Measurements from ENCODE around the gene TWF2. TPM values are rescaled to one million over a fixed set of nuclear protein-coding genes. Genes with fewer than 3 reads are reported as not detected.

The TWF2 gene
- total and polyA plus RNA-seq, 9 of the 15 experiments (the other 6 are each of a cell fraction or from before 2014, with no cell fraction given): 0.11 to 61.9 (median 29.7) TPM

DNA sequence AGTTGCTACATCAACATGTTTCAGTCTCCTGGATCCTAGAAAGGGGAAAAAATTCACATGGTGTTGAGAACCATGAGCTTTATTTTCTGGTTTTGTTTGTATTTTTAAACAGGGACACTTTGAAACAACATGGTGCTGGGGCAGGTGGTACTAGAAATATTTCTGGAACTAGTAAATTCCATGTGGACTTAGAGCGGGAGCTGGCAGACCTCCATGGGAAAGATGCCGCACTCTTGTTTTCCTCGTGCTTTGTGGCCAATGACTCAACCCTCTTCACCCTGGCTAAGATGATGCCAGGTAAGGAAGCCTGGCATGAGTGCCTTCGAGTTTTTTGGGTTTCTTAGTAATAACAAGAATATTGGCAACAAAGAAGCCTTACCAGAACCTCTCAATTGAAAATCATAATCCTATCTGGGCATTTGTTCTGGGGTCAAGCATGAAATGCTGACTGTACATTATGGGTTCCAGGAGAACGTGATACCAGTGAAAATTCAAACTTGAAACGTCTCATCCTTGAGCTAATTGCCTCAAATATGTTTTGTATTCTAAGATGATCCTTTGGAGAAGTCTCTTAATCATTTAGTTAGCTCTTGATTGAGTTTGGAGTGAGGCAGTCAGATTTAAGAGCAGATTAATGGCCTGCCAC lies 33.1 kb downstream of the TWF2 start (continued):
- TF ChIP-seq, protein P1, sequence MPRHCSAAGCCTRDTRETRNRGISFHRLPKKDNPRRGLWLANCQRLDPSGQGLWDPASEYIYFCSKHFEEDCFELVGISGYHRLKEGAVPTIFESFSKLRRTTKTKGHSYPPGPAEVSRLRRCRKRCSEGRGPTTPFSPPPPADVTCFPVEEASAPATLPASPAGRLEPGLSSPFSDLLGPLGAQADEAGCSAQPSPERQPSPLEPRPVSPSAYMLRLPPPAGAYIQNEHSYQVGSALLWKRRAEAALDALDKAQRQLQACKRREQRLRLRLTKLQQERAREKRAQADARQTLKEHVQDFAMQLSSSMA (CRISPR knock-in tag; IDR thresholded peaks at IDR 0.05): no peak
- peak; percentile 57 for TF ChIP-seq ZNF316 (IDR thresholded peaks at IDR 0.05)
- no peak for TF ChIP-seq ZNF766 (CRISPR knock-in tag; conservative IDR thresholded peaks at IDR 0.05)
- no peak for TF ChIP-seq HEY1 (CRISPR knock-in tag; IDR thresholded peaks at IDR 0.05; ENCODE audit: borderline replicate concordance)
- TF ChIP-seq SRSF9 (IDR thresholded peaks at IDR 0.05; ENCODE audit: borderline replicate concordance, low read depth, low read length): no peak
- TF ChIP-seq SAP30 (IDR thresholded peaks at IDR 0.05; ENCODE audit: borderline replicate concordance, insufficient read depth, low read depth, low read length, poor library complexity, severe bottlenecking): no peak

DNA sequence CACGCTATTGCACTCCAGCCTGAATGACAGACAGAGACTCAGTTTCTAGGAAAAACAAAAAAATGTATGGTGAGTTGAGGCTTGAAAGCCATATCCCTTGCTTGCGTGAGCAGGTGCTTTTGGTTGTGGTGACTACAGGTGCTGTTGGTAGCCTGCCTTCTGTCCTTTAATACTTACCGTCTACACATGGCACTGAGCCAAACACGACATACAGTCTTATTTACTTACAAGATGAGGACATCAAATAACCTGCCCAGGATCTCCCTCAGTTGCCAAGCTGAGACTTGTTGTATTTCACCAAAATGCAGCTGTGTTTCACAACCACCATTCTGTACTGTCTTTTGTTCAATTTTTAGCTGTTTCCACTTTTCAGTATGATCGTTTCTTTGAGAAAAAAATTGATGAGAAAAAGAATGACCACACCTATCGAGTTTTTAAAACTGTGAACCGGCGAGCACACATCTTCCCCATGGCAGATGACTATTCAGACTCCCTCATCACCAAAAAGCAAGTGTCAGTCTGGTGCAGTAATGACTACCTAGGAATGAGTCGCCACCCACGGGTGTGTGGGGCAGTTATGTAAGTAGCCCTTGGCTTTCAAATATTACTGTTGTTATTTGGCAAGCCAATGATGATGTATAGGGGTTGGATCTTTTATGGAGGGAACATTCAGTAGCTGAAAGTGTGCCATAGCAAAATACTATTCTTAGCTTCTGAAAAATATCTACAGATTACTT lies 34.5 kb downstream of the TWF2 start:
- Histone ChIP-seq H3K4me2 (ENCODE audit: insufficient read depth, low read length) (no peak overlapping the region), H3K79me2 (ENCODE audit: control insufficient read depth, insufficient read depth, low read length) (no peaks in the 10 kb centered on the region), H3K9me3 (replicated peaks; ENCODE audit: control insufficient read depth, insufficient read depth, low read depth, low read length) (no peaks in the 10 kb centered on the region), H3K4me1 (replicated peaks in 1 of 2; ENCODE audit: control insufficient read depth in 2 of 2, insufficient read depth in 2 of 2, low read length in 2 of 2) (no peaks in the 10 kb centered on the region), H3K4me3 (no peak overlapping the region), H3K9me1 (ENCODE audit: control insufficient read depth, insufficient read depth, low read length) (no peaks in the 10 kb centered on the region), H3K27me3 (ENCODE audit: control insufficient read depth in 2 of 2, insufficient read depth in 2 of 2, low read length in 2 of 2) (no peaks in the 10 kb centered on the region), H3K27ac (ENCODE audit: extremely low read depth, low read depth, low read length) (no peak overlapping the region), H3K36me3 (ENCODE audit: control insufficient read depth, insufficient read depth, low read length) (peaks cover 93% of the 10 kb centered on the region), H4K20me1 (replicated peaks; ENCODE audit: control insufficient read depth, insufficient read depth, low read length) (no peaks in the 10 kb centered on the region), H2AFZ (ENCODE audit: low read depth, low read length) (no peak overlapping the region), H3K9ac (ENCODE audit: insufficient read depth in 1 of 2, low read depth in 2 of 2, low read length in 2 of 2) (no peak overlapping the region)
- POLR2A ChIA-PET: interaction anchor here (0.6 to 2.5 kb wide), 5 partner anchors 16 to 156 kb away, joined by 3 to 7 read pairs (median 3); partner anchors contain the start of gene POC1A
- DNase-seq (ENCODE audit: extremely low read depth in 1 of 4, low spot score in 3 of 4): no peak
- in situ Hi-C loops (cut with MboI): no loop called here
- no peak for TF ChIP-seq ETV6 (IDR thresholded peaks at IDR 0.05; ENCODE audit: borderline replicate concordance in 1 of 2, low read depth in 2 of 2, low read length in 1 of 2)
- TF ChIP-seq ETV6 (CRISPR knock-in tag; IDR thresholded peaks at IDR 0.05; ENCODE audit: borderline replicate concordance): no peak
- no peak for TF ChIP-seq HMGN3 (IDR thresholded peaks at IDR 0.05; ENCODE audit: borderline replicate concordance, extremely low read depth, insufficient read length, low read depth, low read length)
- TF ChIP-seq NFIC (IDR thresholded peaks at IDR 0.05): peak; percentile 59
- no peak for TF ChIP-seq ZNF507 (tag; conservative IDR thresholded peaks at IDR 0.05)
- TF ChIP-seq CBX2 (IDR thresholded peaks at IDR 0.05; ENCODE audit: insufficient read depth, low read length, poor library complexity, severe bottlenecking): no peak
- no peak for TF ChIP-seq ZNF75A (CRISPR knock-in tag; IDR thresholded peaks at IDR 0.05)
- FAIRE-seq: no peak
- intact Hi-C loops (cut with micrococcal nuclease): no loop called here
- CTCF ChIA-PET (ENCODE audit: low intra/inter-chr PET ratio): no interaction called here
- WGBS (ENCODE audit: insufficient coverage, low coverage, missing lambda C conversion rate): 91% methylated on average over 10 of the region's 10 CpGs
- no TSS peak for BruUV-seq (replicated peaks)
- ATAC-seq: no peak

Data from K562 (cell line).